ENCODE data around the gene CHD6.

DNA sequence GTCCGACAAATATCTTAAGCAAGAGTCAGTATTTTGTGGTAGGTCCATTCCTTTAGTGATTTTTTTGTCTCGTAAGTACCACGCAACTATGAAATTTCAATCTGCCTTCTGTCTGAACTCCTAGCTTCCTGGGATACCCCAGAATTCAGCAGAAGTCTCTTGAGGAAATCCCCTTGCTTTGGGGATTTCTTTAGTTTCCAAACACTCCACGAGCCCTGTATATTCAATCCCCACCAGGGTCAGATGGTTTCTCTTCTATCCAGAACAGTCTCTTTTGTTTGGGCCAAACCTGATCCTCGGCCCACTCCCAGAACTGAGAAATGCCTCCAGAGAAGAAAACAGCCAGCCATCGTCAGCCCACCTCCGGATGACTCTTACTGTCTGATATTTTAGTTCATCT lies 113.0 kb downstream of the CHD6 start:
- TF ChIP-seq, protein P1, sequence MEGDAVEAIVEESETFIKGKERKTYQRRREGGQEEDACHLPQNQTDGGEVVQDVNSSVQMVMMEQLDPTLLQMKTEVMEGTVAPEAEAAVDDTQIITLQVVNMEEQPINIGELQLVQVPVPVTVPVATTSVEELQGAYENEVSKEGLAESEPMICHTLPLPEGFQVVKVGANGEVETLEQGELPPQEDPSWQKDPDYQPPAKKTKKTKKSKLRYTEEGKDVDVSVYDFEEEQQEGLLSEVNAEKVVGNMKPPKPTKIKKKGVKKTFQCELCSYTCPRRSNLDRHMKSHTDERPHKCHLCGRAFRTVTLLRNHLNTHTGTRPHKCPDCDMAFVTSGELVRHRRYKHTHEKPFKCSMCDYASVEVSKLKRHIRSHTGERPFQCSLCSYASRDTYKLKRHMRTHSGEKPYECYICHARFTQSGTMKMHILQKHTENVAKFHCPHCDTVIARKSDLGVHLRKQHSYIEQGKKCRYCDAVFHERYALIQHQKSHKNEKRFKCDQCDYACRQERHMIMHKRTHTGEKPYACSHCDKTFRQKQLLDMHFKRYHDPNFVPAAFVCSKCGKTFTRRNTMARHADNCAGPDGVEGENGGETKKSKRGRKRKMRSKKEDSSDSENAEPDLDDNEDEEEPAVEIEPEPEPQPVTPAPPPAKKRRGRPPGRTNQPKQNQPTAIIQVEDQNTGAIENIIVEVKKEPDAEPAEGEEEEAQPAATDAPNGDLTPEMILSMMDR (IDR thresholded peaks at IDR 0.05), result no peak
- TF ChIP-seq POLR2A (IDR thresholded peaks at IDR 0.05) (no peak), POLR2AphosphoS5 (IDR thresholded peaks at IDR 0.05) (no peak)

Data from prostate gland (tissue), 2 donors.